ENCODE data around the gene FBRSL1.

FBRSL1 gene

GRCh38 chr12:132545955-132546354 lies 56.0 kb downstream of the FBRSL1 start:
- TF ChIP-seq CTCF (IDR thresholded peaks at IDR 0.05; ENCODE audit: low read depth, low read length, missing control alignments) = no peak
- DNase-seq (ENCODE audit: extremely low read depth, low read depth) = no peak

GRCh38 chr12:132546647-132547046 lies 56.7 kb downstream of the FBRSL1 start:
- DNase-seq (ENCODE audit: extremely low read depth, low read depth) = no peak
- no peak for TF ChIP-seq CTCF (IDR thresholded peaks at IDR 0.05; ENCODE audit: low read depth, low read length, missing control alignments)
- H3K4me3 ChIP-seq (replicated peaks; ENCODE audit: low read depth, low read length) = no peak overlapping the region

More at GRCh38 chr12:132545955-132546354, 56.0 kb downstream of the FBRSL1 start:
- H3K4me3 ChIP-seq (replicated peaks; ENCODE audit: low read depth, low read length) = no peak overlapping the region

GRCh38 chr12:132547205-132547740 lies 57.3 kb downstream of the FBRSL1 start:
- no peak for TF ChIP-seq CTCF (IDR thresholded peaks at IDR 0.05; ENCODE audit: low read depth, low read length, missing control alignments)

GRCh38 chr12:132548430-132549058 lies 58.6 kb downstream of the FBRSL1 start:
- no peak overlapping the region for H3K4me3 ChIP-seq (replicated peaks; ENCODE audit: low read depth, low read length)
- TF ChIP-seq CTCF (IDR thresholded peaks at IDR 0.05; ENCODE audit: low read depth, low read length, missing control alignments) = no peak
- DNase-seq (ENCODE audit: extremely low read depth, low read depth) = no peak

More at GRCh38 chr12:132547205-132547740, 57.3 kb downstream of the FBRSL1 start:
- no peak overlapping the region for H3K4me3 ChIP-seq (replicated peaks; ENCODE audit: low read depth, low read length)
- DNase-seq (ENCODE audit: extremely low read depth, low read depth) = no peak

GRCh38 chr12:132549059-132549458 lies 59.1 kb downstream of the FBRSL1 start:
- no peak for DNase-seq (ENCODE audit: extremely low read depth, low read depth)
- TF ChIP-seq CTCF (IDR thresholded peaks at IDR 0.05; ENCODE audit: low read depth, low read length, missing control alignments) = no peak

GRCh38 chr12:132550014-132550802 lies 60.3 kb downstream of the FBRSL1 start:
- no peak for DNase-seq (ENCODE audit: extremely low read depth, low read depth)
- no peak for TF ChIP-seq CTCF (IDR thresholded peaks at IDR 0.05; ENCODE audit: low read depth, low read length, missing control alignments)
- no peak overlapping the region for H3K4me3 ChIP-seq (replicated peaks; ENCODE audit: low read depth, low read length)

More at GRCh38 chr12:132549059-132549458, 59.1 kb downstream of the FBRSL1 start:
- no peak overlapping the region for H3K4me3 ChIP-seq (replicated peaks; ENCODE audit: low read depth, low read length)
